Measurements from ENCODE around the gene DHRS7C.

DNA sequence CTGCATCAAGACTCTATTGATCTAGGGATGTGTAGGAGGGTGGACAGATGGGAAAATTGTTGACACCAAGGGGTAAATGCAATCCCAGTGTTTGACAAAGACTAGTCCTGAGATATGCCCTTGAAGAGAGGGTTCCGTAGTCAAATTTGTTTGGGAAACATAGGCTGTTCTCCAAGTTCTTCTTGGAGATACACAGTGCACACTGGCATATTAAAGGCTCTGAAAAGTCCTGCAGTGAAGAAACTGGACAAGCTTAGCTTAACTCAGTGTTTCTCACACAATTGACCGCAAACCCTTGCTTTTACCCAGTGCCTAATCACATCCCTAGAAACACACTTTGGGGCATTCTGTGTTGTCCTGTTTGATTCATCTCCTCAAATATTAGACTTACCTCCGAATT is 10.8 kb downstream of the DHRS7C start:
- TF ChIP-seq, protein P1, sequence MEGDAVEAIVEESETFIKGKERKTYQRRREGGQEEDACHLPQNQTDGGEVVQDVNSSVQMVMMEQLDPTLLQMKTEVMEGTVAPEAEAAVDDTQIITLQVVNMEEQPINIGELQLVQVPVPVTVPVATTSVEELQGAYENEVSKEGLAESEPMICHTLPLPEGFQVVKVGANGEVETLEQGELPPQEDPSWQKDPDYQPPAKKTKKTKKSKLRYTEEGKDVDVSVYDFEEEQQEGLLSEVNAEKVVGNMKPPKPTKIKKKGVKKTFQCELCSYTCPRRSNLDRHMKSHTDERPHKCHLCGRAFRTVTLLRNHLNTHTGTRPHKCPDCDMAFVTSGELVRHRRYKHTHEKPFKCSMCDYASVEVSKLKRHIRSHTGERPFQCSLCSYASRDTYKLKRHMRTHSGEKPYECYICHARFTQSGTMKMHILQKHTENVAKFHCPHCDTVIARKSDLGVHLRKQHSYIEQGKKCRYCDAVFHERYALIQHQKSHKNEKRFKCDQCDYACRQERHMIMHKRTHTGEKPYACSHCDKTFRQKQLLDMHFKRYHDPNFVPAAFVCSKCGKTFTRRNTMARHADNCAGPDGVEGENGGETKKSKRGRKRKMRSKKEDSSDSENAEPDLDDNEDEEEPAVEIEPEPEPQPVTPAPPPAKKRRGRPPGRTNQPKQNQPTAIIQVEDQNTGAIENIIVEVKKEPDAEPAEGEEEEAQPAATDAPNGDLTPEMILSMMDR (IDR thresholded peaks at IDR 0.05) = no peak
- no peak for TF ChIP-seq POLR2A (IDR thresholded peaks at IDR 0.05)
- TF ChIP-seq POLR2AphosphoS5 (IDR thresholded peaks at IDR 0.05) = no peak

All from breast epithelium (tissue), 3 donors.